ENCODE measurements around the gene NHLRC3.
A peak's percentile ranks its signal among the peaks of the same experiment; 100 is the strongest.
"Not testable (repeated sequence)": the region's sequence is repeated elsewhere in the genome, so short reads cannot be mapped to it uniquely, and the experiment has no call there.

The NHLRC3 gene

GRCh38 chr13:39037880-39038568 is at the start of gene NHLRC3, which contains the start of gene PROSER1:
Gene NHLRC3 (plus strand): TSS chr13:39038456. CDS start chr13:39038640, 184 bp downstream.
Gene PROSER1 (minus strand): TSS chr13:39038089. CDS start chr13:39037242, 847 bp downstream.
- DNase-seq: peak; percentile 86

- no peak for DNase-seq
Measured at GRCh38 chr13:38990693-38991092, 47.6 kb upstream of the NHLRC3 start, which contains the start of gene STOML3. Gene STOML3 (minus strand): TSS chr13:38990831. CDS start chr13:38990721, 110 bp downstream.

GRCh38 chr13:38993381-38993780 is 44.9 kb upstream of the NHLRC3 start:
- no peak for DNase-seq

- DNase-seq: no peak
Measured at GRCh38 chr13:38998739-38999138, 39.5 kb upstream of the NHLRC3 start.

GRCh38 chr13:39006371-39007111 is 31.7 kb upstream of the NHLRC3 start:
- not testable (repeated sequence) for DNase-seq

GRCh38 chr13:39012608-39013007 is 25.6 kb upstream of the NHLRC3 start:
- no peak for DNase-seq

- DNase-seq: no peak
Measured at GRCh38 chr13:39013462-39013861, 24.8 kb upstream of the NHLRC3 start.

GRCh38 chr13:39016087-39016486 is 22.2 kb upstream of the NHLRC3 start:
- DNase-seq: no peak

GRCh38 chr13:39016787-39017186 is 21.5 kb upstream of the NHLRC3 start:
- DNase-seq: peak; percentile 19

- DNase-seq: no peak
Measured at GRCh38 chr13:39020853-39021462, 17.3 kb upstream of the NHLRC3 start.

- no peak for DNase-seq
Measured at GRCh38 chr13:39023316-39023715, 14.9 kb upstream of the NHLRC3 start.

GRCh38 chr13:39023761-39024160 is 14.5 kb upstream of the NHLRC3 start:
- DNase-seq: no peak

GRCh38 chr13:39025433-39025839 is 12.8 kb upstream of the NHLRC3 start:
- no peak for DNase-seq

- no peak for DNase-seq
Measured at GRCh38 chr13:39032150-39032549, 6.1 kb upstream of the NHLRC3 start.

GRCh38 chr13:39034085-39034484 is 4.2 kb upstream of the NHLRC3 start:
- no peak for DNase-seq

GRCh38 chr13:39035204-39035603 is 3.1 kb upstream of the NHLRC3 start:
- no peak for DNase-seq

- DNase-seq: no peak
Measured at GRCh38 chr13:39035799-39036198, 2.5 kb upstream of the NHLRC3 start.

GRCh38 chr13:39036212-39036611 is 2.0 kb upstream of the NHLRC3 start:
- peak; percentile 30 for DNase-seq

- DNase-seq: no peak
Measured at GRCh38 chr13:39037410-39037879, 811 bp upstream of the NHLRC3 start.

GRCh38 chr13:39038569-39039030 is 344 bp downstream of the NHLRC3 start:
- DNase-seq: peak; percentile 75

GRCh38 chr13:39039041-39039440 is 785 bp downstream of the NHLRC3 start:
- no peak for DNase-seq

GRCh38 chr13:39040206-39040605 is 1.9 kb downstream of the NHLRC3 start:
- no peak for DNase-seq

- no peak for DNase-seq
Measured at GRCh38 chr13:39044536-39044935, 6.3 kb downstream of the NHLRC3 start.
